ENCODE measurements around the gene HOXA3. TPM values are rescaled to one million over a fixed set of nuclear protein-coding genes. Genes with fewer than 3 reads are reported as not detected.

The HOXA3 gene
- total RNA-seq, 2 donors from 2014 or later, result not detected

- ATAC-seq (replicated peaks in 1 of 2) (no peak), DNase-seq (no peak)
- peaks cover 6% of the 10 kb centered on the region for H3K4me1 Mint-ChIP-seq (ENCODE audit: low read depth)
- no peak overlapping the region for H3K4me3 Mint-ChIP-seq
- H3K9me3 Mint-ChIP-seq, result no peaks in the 10 kb centered on the region
- no peaks in the 10 kb centered on the region for H3K36me3 Mint-ChIP-seq (ENCODE audit: insufficient read depth in 2 of 2)
- no peak overlapping the region for H3K27ac Mint-ChIP-seq
- peaks cover 69% of the 10 kb centered on the region for H3K27me3 Mint-ChIP-seq (ENCODE audit: low read depth)
Measured at GRCh38 chr7:27178366-27178765, 26.0 kb upstream of the HOXA3 start.

- no peak overlapping the region for H3K27ac Mint-ChIP-seq
- peaks cover 6% of the 10 kb centered on the region for H3K4me1 Mint-ChIP-seq (ENCODE audit: low read depth)
- ATAC-seq (replicated peaks in 1 of 2), result no peak
- no peak overlapping the region for H3K4me3 Mint-ChIP-seq
- H3K27me3 Mint-ChIP-seq (ENCODE audit: low read depth), result peaks cover 66% of the 10 kb centered on the region
- H3K36me3 Mint-ChIP-seq (ENCODE audit: insufficient read depth in 2 of 2), result no peaks in the 10 kb centered on the region
- H3K9me3 Mint-ChIP-seq, result no peaks in the 10 kb centered on the region
- DNase-seq, result no peak
Measured at GRCh38 chr7:27177795-27178320, 25.5 kb upstream of the HOXA3 start.

- no peak for ATAC-seq (replicated peaks in 1 of 2)
- H3K27ac Mint-ChIP-seq, result no peak overlapping the region
- peaks cover 67% of the 10 kb centered on the region for H3K27me3 Mint-ChIP-seq (ENCODE audit: low read depth)
- DNase-seq, result no peak
- no peaks in the 10 kb centered on the region for H3K36me3 Mint-ChIP-seq (ENCODE audit: insufficient read depth in 2 of 2)
- no peaks in the 10 kb centered on the region for H3K9me3 Mint-ChIP-seq
- H3K4me3 Mint-ChIP-seq, result no peak overlapping the region
- peaks cover 10% of the 10 kb centered on the region for H3K4me1 Mint-ChIP-seq (ENCODE audit: low read depth)
Measured at GRCh38 chr7:27176962-27177794, 24.8 kb upstream of the HOXA3 start.

- Mint-ChIP-seq H3K4me3 (no peak overlapping the region), H3K36me3 (ENCODE audit: insufficient read depth in 2 of 2) (peaks cover 0 to 2% of the 10 kb centered on the region in 2 donors), H3K27me3 (ENCODE audit: low read depth) (peaks cover 73% of the 10 kb centered on the region), H3K27ac (no peak overlapping the region), H3K9me3 (no peaks in the 10 kb centered on the region), H3K4me1 (ENCODE audit: low read depth) (peaks cover 17% of the 10 kb centered on the region)
- ATAC-seq (replicated peaks in 1 of 2), result no peak
- no peak for DNase-seq
Measured at GRCh38 chr7:27176524-27176845, 24.1 kb upstream of the HOXA3 start.

- ATAC-seq (replicated peaks in 1 of 2) (no peak), DNase-seq (no peak)
- no peaks in the 10 kb centered on the region for H3K9me3 Mint-ChIP-seq
Measured at GRCh38 chr7:27175626-27176523, 23.5 kb upstream of the HOXA3 start.

GRCh38 chr7:27174874-27175625 is 22.7 kb upstream of the HOXA3 start:
- ATAC-seq (replicated peaks in 1 of 2) (no peak), DNase-seq (no peak)
- no peak overlapping the region for H3K27ac Mint-ChIP-seq
- no peaks in the 10 kb centered on the region for H3K9me3 Mint-ChIP-seq
- peak overlapping the region; percentile 3 to 45 for H3K4me3 Mint-ChIP-seq
- peaks cover 75% of the 10 kb centered on the region for H3K27me3 Mint-ChIP-seq (ENCODE audit: low read depth)
- H3K36me3 Mint-ChIP-seq (ENCODE audit: insufficient read depth in 2 of 2), result peaks cover 0 to 2% of the 10 kb centered on the region in 2 donors
- H3K4me1 Mint-ChIP-seq (ENCODE audit: low read depth), result peaks cover 23% of the 10 kb centered on the region

More at GRCh38 chr7:27175626-27176523, 23.5 kb upstream of the HOXA3 start:
- Mint-ChIP-seq H3K4me1 (ENCODE audit: low read depth) (peaks cover 23% of the 10 kb centered on the region), H3K4me3 (no peak overlapping the region), H3K27ac (no peak overlapping the region), H3K27me3 (ENCODE audit: low read depth) (peaks cover 73% of the 10 kb centered on the region), H3K36me3 (ENCODE audit: insufficient read depth in 2 of 2) (peaks cover 0 to 2% of the 10 kb centered on the region in 2 donors)

GRCh38 chr7:27173956-27174873 is 21.8 kb upstream of the HOXA3 start, which contains the start of gene HOXA10:
HOXA10 (minus strand) TSS chr7:27174320; CDS start chr7:27174306, 14 bp downstream.
- DNase-seq (no peak), ATAC-seq (replicated peaks in 1 of 2) (no peak)
- no peaks in the 10 kb centered on the region for H3K9me3 Mint-ChIP-seq
- H3K36me3 Mint-ChIP-seq (ENCODE audit: insufficient read depth in 2 of 2), result peaks cover 0 to 2% of the 10 kb centered on the region in 2 donors
- no peak within 1 kb of the TSS for H3K27ac Mint-ChIP-seq
- peaks cover 67% of the 10 kb centered on the region for H3K27me3 Mint-ChIP-seq (ENCODE audit: low read depth)
- peak within 1 kb of the TSS; percentile 66 to 74 for H3K4me3 Mint-ChIP-seq
- peaks cover 17% of the 10 kb centered on the region for H3K4me1 Mint-ChIP-seq (ENCODE audit: low read depth)

GRCh38 chr7:27173511-27173955 is 21.1 kb upstream of the HOXA3 start:
- Mint-ChIP-seq H3K4me3 (peak overlapping the region; percentile 48 to 66), H3K9me3 (no peaks in the 10 kb centered on the region), H3K36me3 (ENCODE audit: insufficient read depth in 2 of 2) (peaks cover 2% of the 10 kb centered on the region in 2 donors), H3K27ac (no peak overlapping the region), H3K4me1 (ENCODE audit: low read depth) (peaks cover 21% of the 10 kb centered on the region), H3K27me3 (ENCODE audit: low read depth) (peaks cover 66% of the 10 kb centered on the region)
- ATAC-seq (replicated peaks in 1 of 2) (peak; percentile 76 to 80), DNase-seq (peak; percentile 52 to 55)

GRCh38 chr7:27172823-27173510 is 20.6 kb upstream of the HOXA3 start:
- Mint-ChIP-seq H3K27me3 (ENCODE audit: low read depth) (peaks cover 66% of the 10 kb centered on the region), H3K9me3 (no peaks in the 10 kb centered on the region), H3K4me3 (peak overlapping the region; percentile 48 to 50), H3K36me3 (ENCODE audit: insufficient read depth in 2 of 2) (peaks cover 2 to 3% of the 10 kb centered on the region in 2 donors), H3K4me1 (ENCODE audit: low read depth) (peaks cover 27% of the 10 kb centered on the region), H3K27ac (no peak overlapping the region)
- peak; percentile 31 to 32 for ATAC-seq (replicated peaks in 1 of 2)
- DNase-seq, result no peak

- no peak for ATAC-seq (replicated peaks in 1 of 2)
- Mint-ChIP-seq H3K4me1 (ENCODE audit: low read depth) (peaks cover 30% of the 10 kb centered on the region), H3K36me3 (ENCODE audit: insufficient read depth in 2 of 2) (peaks cover 2 to 3% of the 10 kb centered on the region in 2 donors), H3K9me3 (no peaks in the 10 kb centered on the region), H3K27me3 (ENCODE audit: low read depth) (peaks cover 66% of the 10 kb centered on the region), H3K4me3 (peak overlapping the region; percentile 68 to 72), H3K27ac (peak overlapping the region; percentile 2)
- no peak for DNase-seq
Measured at GRCh38 chr7:27172315-27172774, 20.0 kb upstream of the HOXA3 start.

- Mint-ChIP-seq H3K4me1 (ENCODE audit: low read depth) (peaks cover 34% of the 10 kb centered on the region), H3K27ac (peak overlapping the region; percentile 2), H3K36me3 (ENCODE audit: insufficient read depth in 2 of 2) (peaks cover 2 to 3% of the 10 kb centered on the region in 2 donors), H3K4me3 (peak overlapping the region; percentile 68 to 72), H3K9me3 (no peaks in the 10 kb centered on the region), H3K27me3 (ENCODE audit: low read depth) (peaks cover 71% of the 10 kb centered on the region)
- ATAC-seq (replicated peaks in 1 of 2) (no peak), DNase-seq (no peak)
Measured at GRCh38 chr7:27171637-27172314, 19.4 kb upstream of the HOXA3 start.

All from activated T-cell treated with anti-CD3 and anti-CD28 coated beads, Interleukin-2, amount 50 U/mL, for 72 hours (primary cell).